ENCODE data around the gene CD2AP.
A peak's percentile ranks its signal among the peaks of the same experiment; 100 is the strongest.

CD2AP gene

DNA sequence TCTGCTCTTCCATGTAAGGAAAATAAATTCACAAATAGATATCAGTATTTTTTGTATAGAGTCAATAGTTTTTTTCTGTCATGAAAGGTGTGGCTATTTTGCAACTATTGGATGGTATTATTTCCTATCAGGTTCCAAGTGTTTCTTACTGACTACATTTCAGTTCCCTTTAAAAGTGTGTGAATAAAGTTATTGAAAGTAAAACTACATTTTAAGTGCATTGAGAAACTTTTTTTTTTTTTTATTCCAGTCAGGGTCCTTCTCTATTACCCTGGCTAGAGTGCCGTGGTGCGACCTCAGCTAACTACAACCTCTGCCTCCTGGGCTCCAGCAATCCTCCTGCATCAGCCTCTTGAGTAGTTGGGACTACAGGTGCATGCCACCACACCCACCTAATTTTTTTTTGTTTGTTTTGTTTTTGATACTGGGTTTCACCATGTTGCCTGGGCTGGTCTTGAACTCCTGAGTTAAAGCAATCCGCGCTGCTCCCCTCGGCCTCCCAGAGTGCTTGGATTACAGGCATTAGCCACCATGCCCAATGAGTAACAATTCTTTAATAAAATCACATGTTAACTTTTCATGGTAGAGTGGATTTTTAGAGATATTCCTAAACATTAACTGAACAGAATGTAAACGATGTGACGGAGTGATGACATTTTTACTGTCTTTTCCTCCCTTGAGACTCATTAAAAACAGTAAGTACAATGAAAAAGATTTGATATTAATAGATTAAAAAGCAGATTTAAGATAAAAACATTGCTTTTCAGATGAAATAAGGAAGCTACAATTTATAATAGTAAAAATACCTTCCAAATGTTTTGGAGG lies 151.1 kb downstream of the CD2AP start:
- H3K27ac ChIP-seq = no peak overlapping the region
- TF ChIP-seq, protein P1, sequence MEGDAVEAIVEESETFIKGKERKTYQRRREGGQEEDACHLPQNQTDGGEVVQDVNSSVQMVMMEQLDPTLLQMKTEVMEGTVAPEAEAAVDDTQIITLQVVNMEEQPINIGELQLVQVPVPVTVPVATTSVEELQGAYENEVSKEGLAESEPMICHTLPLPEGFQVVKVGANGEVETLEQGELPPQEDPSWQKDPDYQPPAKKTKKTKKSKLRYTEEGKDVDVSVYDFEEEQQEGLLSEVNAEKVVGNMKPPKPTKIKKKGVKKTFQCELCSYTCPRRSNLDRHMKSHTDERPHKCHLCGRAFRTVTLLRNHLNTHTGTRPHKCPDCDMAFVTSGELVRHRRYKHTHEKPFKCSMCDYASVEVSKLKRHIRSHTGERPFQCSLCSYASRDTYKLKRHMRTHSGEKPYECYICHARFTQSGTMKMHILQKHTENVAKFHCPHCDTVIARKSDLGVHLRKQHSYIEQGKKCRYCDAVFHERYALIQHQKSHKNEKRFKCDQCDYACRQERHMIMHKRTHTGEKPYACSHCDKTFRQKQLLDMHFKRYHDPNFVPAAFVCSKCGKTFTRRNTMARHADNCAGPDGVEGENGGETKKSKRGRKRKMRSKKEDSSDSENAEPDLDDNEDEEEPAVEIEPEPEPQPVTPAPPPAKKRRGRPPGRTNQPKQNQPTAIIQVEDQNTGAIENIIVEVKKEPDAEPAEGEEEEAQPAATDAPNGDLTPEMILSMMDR (conservative IDR thresholded peaks at IDR 0.05) = no peak

DNA sequence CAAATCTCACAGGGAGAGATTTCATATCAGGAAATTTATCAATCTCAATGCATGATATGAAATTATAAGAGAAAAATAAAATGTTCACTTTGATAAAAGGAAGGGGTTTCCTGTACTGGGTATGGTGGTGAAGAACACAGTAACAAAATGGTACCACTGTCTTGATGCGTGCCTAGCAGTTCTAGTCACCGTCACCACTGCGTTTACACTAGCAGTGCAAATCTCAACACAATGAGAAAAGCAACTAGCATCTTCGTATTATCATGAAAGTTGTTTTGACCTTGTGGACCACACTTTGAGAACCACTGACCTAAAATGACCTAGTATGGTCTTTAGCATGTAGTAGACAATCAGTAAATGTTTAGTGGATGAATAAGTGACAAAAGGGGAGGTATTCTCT lies 152.4 kb downstream of the CD2AP start:
- H3K27ac ChIP-seq = no peak overlapping the region
- TF ChIP-seq, protein P1 (conservative IDR thresholded peaks at IDR 0.05) = no peak
- TF ChIP-seq ZFX (IDR thresholded peaks at IDR 0.05) = no peak

DNA sequence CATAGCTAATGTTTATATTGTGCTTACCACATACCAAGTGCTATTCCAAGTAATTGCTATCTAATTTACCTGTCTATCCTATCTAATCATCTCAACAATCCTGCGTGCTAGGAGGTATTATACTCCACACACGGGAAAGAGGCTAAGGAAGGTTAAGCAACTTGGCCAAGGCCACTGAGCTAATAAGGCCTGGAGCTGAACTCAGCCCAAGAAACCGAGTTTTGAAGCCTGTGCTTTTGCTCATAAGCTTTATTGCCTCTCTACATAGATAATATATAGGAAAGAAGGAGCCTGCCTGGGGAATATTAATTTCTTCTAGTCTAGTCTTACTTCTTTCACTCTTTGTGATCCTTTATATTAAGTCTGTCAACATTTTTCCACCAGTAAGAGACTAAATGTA lies 153.0 kb downstream of the CD2AP start:
- no peak for TF ChIP-seq ZFX (IDR thresholded peaks at IDR 0.05)
- no peak overlapping the region for H3K27ac ChIP-seq

DNA sequence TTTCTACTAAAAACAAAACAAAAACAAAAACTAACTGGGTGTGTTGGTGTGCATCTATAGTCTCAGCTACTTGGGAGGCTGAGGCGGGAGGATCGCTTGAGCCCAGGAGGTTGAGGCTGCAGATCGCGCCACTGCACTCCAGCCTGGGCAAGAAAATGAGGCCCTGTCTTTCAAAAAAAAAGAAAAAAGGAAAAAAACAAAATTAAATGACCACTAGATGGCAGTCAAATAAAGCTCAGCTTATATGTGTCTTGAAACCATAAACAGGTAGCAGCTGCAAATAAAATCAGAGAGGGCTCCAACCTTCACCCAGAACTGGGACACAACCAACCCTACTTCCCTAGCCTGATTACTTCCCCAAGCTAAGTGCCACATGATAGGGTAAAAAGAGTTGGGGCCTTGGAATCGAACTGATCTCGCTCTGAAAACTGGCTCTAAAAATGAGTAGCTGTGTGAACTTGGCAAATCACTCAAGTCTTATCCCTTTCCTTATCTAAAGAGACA lies 153.7 kb downstream of the CD2AP start:
- TF ChIP-seq ZFX (IDR thresholded peaks at IDR 0.05) = no peak
- TF ChIP-seq, protein P1 (conservative IDR thresholded peaks at IDR 0.05) = peak; percentile 83

DNA sequence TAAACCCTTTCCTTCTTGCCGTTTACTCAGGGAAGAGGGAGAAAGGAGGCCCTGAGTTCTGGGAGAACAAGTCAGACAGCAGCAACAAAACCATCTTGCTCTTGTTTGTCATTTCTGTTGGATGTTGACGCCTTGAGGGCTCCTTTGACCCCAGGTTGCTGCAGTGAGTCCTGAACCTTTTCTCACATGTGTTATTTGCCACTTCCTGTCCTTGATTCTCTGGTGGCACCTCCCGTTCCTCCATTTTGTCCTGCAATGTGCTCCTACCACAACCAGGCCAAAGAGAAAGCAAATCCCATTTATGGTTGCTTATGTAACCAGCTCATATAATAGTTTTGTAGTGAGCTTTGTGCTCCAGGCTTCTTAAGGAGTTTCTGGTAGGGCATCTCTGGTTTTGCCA lies 154.2 kb downstream of the CD2AP start:
- TF ChIP-seq ZFX (IDR thresholded peaks at IDR 0.05) = no peak
- TF ChIP-seq, protein P1 (conservative IDR thresholded peaks at IDR 0.05) = no peak
- no peak overlapping the region; the same call in 1 of the 2 replicates for H3K27ac ChIP-seq

More for the DNA sequence above, 153.7 kb downstream of the CD2AP start:
- H3K27ac ChIP-seq = no peak overlapping the region; the same call in 1 of the 2 replicates

DNA sequence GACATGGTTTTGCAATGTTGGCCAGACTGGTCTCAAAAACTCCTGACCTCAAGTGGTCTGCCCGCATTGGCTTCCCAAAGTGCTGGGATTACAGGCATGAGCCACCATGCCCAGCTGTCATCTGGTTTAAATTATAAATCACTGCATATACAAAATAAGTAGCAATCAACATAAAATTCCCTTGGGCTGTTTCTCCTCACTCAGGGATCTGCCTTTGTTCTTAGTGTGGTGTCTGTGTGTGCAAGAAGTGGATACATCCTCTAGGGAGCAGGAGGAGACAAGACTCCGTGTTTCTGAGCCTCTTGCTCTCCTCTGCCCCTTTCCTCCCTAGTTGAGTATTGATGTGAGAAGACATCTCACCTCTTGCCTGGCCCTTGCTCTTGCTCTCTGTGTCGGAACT lies 155.6 kb downstream of the CD2AP start:
- TF ChIP-seq, protein P1 (conservative IDR thresholded peaks at IDR 0.05) = no peak
- no peak for TF ChIP-seq ZFX (IDR thresholded peaks at IDR 0.05)
- H3K27ac ChIP-seq = no peak overlapping the region

DNA sequence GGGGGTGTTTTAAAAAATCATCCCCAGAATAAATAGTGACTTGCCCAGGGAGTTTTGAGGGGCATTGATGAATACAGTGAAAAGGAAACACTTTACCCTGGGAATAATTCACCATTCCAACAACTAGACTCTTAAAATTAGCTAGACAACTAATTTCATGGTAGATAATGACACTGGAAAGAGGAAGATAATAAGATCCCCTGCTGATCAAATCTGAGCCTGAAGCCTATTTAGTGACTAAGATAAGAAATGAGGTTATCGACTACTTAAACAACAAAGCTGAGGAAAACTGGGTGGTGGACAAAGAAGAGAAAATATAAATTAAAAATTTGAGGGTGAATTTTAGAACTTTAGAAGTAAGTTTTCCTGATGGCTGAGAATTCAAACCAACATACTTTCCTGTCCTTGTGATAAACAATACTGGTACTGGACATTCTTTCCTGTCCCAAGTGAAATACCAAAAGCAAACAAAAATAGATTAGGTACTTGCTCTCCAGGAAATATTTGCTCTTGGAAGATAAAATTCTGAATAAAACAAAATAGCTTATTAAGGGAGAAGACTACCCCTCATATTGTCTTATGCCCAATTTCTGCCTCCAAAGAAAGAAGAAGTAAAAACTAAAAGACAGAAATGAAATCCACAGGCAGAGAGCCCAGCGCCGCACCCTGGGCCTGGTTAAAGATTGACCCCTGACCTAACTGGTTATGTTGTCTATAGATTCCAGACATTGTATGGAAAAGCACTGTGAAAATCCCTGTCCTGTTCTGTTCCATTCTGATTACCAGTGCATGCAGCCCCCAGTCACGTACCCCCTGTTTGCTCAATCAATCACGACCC lies 156.8 kb downstream of the CD2AP start:
- no peak for TF ChIP-seq ZFX (IDR thresholded peaks at IDR 0.05)
- TF ChIP-seq, protein P1 (conservative IDR thresholded peaks at IDR 0.05) = no peak
- H3K27ac ChIP-seq = peak overlapping the region; percentile 30; the same call in 1 of the 2 replicates

All from C4-2B (cell line).